ENCODE data around the gene ZFP82. TPM values are rescaled to one million over a fixed set of nuclear protein-coding genes. Genes with fewer than 3 reads are reported as not detected.

The ZFP82 gene
- total RNA-seq, 2 donors from 2014 or later = 0.78 to 2.0 TPM

DNA sequence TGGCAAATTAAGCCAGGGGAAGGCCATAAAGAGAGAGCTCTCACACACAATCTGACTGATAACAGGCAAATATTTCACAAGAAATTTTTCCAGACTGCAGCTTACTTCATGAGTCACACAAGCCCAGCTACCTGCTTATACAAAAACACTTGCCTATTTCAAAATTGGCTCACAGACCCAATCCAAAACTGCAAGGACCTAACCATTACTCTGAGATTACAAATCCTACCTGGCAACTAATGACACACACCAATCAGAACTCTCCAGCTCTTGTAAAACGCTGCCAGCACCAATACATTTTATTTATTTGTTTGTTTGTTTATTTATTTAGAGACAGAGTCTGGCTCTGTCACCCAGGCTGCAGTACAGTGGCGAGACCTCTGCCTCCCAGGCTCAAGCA is 18.1 kb upstream of the ZFP82 start:
- no peak for ATAC-seq
- intact Hi-C loops (cut with DNase I) = no loop called here
- no peak for TF ChIP-seq POLR2A (IDR thresholded peaks at IDR 0.05)
- TF ChIP-seq, protein P1, sequence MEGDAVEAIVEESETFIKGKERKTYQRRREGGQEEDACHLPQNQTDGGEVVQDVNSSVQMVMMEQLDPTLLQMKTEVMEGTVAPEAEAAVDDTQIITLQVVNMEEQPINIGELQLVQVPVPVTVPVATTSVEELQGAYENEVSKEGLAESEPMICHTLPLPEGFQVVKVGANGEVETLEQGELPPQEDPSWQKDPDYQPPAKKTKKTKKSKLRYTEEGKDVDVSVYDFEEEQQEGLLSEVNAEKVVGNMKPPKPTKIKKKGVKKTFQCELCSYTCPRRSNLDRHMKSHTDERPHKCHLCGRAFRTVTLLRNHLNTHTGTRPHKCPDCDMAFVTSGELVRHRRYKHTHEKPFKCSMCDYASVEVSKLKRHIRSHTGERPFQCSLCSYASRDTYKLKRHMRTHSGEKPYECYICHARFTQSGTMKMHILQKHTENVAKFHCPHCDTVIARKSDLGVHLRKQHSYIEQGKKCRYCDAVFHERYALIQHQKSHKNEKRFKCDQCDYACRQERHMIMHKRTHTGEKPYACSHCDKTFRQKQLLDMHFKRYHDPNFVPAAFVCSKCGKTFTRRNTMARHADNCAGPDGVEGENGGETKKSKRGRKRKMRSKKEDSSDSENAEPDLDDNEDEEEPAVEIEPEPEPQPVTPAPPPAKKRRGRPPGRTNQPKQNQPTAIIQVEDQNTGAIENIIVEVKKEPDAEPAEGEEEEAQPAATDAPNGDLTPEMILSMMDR (IDR thresholded peaks at IDR 0.05) = no peak

DNA sequence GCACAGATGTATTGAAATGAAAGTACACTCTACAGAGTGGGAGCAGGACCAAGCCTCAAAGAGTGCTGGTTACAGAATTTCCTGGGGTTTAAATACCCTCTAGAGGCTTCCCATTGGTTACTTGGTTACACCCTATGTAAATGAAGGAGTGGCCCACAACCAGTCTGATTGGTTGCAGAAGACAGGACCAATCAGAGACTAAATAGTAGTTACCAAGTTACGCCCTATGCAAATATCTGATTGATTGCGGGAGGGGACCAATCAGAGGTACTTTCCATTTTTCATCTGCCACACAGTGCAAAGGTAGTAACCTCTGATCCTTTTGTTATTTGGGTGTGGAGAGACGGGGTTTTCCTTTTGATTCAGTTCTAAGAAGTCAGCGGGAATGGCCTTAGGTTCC is 5.5 kb upstream of the ZFP82 start:
- ATAC-seq = no peak
- WGBS, 2 donors = 74 to 84% methylated on average over 4 of the region's 4 CpGs
- Histone ChIP-seq H3K9me3 (no peaks in the 10 kb centered on the region), H3K4me3 (no peak overlapping the region), H3K36me3 (replicated peaks in 1 of 2; ENCODE audit: insufficient read depth in 1 of 2, low read depth in 2 of 2) (no peaks in the 10 kb centered on the region), H3K27ac (no peak overlapping the region), H3K27me3 (no peaks in the 10 kb centered on the region), H3K4me1 (peaks cover 2% of the 10 kb centered on the region)
- DNase-seq = no peak
- TF ChIP-seq POLR2A (IDR thresholded peaks at IDR 0.05) = no peak
- TF ChIP-seq, protein P1 (IDR thresholded peaks at IDR 0.05) = no peak
- intact Hi-C loops (cut with DNase I) = no loop called here

More for the DNA sequence above, 18.1 kb upstream of the ZFP82 start:
- no peaks in the 10 kb centered on the region for H3K27me3 ChIP-seq
- peaks cover 0 to 3% (median 0%) of the 10 kb centered on the region in 3 donors for H3K9me3 ChIP-seq
- H3K27ac ChIP-seq = no peak overlapping the region
- WGBS, 2 donors = 37 to 45% methylated on average over 2 of the region's 2 CpGs
- no peak overlapping the region for H3K4me3 ChIP-seq
- H3K36me3 ChIP-seq (replicated peaks in 1 of 2; ENCODE audit: insufficient read depth in 1 of 2, low read depth in 2 of 2) = no peaks in the 10 kb centered on the region
- no peak for DNase-seq
- no peaks in the 10 kb centered on the region for H3K4me1 ChIP-seq

DNA sequence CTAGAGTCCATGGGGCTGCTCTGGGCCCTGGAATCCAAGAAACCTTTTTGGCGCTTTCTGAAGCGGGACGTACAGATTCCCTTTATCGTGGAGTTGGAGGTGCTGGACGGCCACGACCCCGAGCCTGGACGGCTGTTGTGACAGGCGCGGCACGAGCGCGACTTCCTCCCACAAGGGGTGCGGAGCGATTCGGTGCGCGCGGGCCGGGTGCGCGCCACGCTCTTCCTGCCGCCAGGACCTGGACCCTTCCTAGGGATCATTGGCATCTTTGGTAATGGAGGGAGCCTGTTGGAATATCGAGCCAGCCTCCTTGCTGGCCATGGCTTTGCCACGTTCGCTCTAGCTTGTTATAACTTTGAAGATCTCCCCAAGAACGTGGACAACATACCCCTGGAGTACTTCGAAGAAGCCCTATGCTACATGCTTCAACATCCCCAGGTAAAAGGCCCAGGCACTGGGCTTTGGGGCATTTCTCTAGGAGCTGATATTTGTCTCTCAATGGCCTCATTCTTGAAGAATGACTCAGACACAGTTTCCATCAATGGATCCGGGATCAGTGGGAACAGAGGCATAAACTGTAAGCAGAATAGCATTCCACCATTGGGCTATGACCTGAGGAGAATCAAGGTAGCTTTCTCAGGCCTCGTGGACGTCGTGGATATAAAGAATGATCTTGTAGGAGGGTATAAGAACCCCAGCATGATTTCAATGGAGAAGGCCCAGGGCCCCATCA is 3.5 kb upstream of the ZFP82 start:
- ATAC-seq = peak; percentile 13
- Histone ChIP-seq H3K27ac (peak overlapping the region in 2 of 4 donors; percentile 6 to 46), H3K9me3 (no peaks in the 10 kb centered on the region)

DNA sequence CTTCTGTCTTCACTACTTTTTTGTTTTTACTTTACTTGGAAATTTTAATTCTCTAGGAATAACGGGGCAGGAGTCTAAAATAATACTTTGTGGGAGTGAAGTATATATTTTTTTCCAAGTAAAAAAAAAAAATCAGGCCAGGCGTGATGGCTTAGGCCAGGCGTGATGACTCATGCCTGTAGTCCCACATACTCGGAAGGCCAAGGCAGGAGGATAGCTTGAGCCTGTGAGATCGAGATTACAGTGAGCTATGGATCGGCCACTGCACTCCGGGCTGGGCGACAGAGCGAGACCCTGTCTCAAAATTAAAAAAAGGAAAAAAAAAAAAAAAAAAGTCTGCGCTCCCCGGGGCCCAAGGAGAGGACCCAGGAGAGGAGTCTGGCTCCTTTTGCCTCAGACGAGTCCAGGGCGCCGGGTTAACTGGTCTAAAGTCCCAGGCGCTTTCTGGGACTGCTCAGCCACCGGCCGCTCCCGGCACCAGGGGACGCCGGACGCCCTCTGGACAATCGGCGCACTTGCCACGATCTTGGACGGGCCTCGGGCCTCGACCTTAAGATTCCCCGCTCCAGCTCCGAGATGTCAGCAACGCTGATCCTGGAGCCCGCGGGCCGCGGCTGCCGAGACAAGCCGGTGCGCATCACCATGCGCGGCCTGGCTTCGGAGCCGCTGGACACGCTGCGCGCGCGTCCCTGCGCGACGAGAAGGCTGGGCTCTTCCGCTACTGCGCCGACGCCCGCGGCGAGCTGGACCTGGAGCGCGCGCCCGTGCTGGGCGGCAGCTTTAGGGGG is 2.7 kb upstream of the ZFP82 start:
- TF ChIP-seq POLR2A (IDR thresholded peaks at IDR 0.05) = peak in 1 of 3 donors; percentile 26
- TF ChIP-seq, protein P1 (IDR thresholded peaks at IDR 0.05) = no peak
- Histone ChIP-seq H3K27ac (peak overlapping the region in 2 of 4 donors; percentile 6 to 46), H3K4me3 (peak overlapping the region in 1 of 2 donors; percentile 8), H3K36me3 (replicated peaks in 1 of 2; ENCODE audit: insufficient read depth in 1 of 2, low read depth in 2 of 2) (no peaks in the 10 kb centered on the region), H3K27me3 (no peaks in the 10 kb centered on the region), H3K4me1 (peaks cover 19% of the 10 kb centered on the region), H3K9me3 (no peaks in the 10 kb centered on the region)
- DNase-seq = peak in 2 of 4 donors; percentile 11 to 13
- WGBS, 2 donors = 8 to 17% methylated on average over 26 to 58 of the region's 61 CpGs
- intact Hi-C loops (cut with DNase I) = no loop called here
- ATAC-seq = peak; percentile 54

More for the DNA sequence above, 3.5 kb upstream of the ZFP82 start:
- Histone ChIP-seq H3K36me3 (replicated peaks in 1 of 2; ENCODE audit: insufficient read depth in 1 of 2, low read depth in 2 of 2) (no peaks in the 10 kb centered on the region), H3K4me3 (peak overlapping the region in 1 of 2 donors; percentile 8), H3K27me3 (no peaks in the 10 kb centered on the region), H3K4me1 (peaks cover 19% of the 10 kb centered on the region)
- WGBS, 2 donors = 17 to 36% methylated on average over 11 to 33 of the region's 33 CpGs
- no peak for DNase-seq
- no peak for TF ChIP-seq POLR2A (IDR thresholded peaks at IDR 0.05)
- TF ChIP-seq, protein P1 (IDR thresholded peaks at IDR 0.05) = no peak
- intact Hi-C loops (cut with DNase I) = no loop called here
